Activated CD4-positive, alpha-beta T cell treated with anti-CD3 and anti-CD28 coated beads for 1 hour (primary cell): ENCODE measurements around the gene SCYGR2.
"Not testable (repeated sequence)": the region's sequence is repeated elsewhere in the genome, so short reads cannot be mapped to it uniquely, and the experiment has no call there.

ENCODE experiments used
- DNase-seq: peaks from one replicate; pipeline ENCODE4 v3.0.0-alpha.2; 2020

The SCYGR2 gene

GRCh38 chr2:227598835-227599503, at the start of gene SCYGR2:
SCYGR2 (plus strand) TSS chr2:227598893; CDS start chr2:227598893, 0 bp downstream.
- not testable (repeated sequence) for DNase-seq

GRCh38 chr2:227551836-227552235, 46.9 kb upstream of the SCYGR2 start:
- no peak for DNase-seq

- no peak for DNase-seq
Observed at GRCh38 chr2:227562581-227562980, 36.1 kb upstream of the SCYGR2 start.

- DNase-seq: no peak
Observed at GRCh38 chr2:227565080-227565479, 33.6 kb upstream of the SCYGR2 start.

GRCh38 chr2:227566012-227566411, 32.7 kb upstream of the SCYGR2 start:
- no peak for DNase-seq

- DNase-seq: no peak
Observed at GRCh38 chr2:227568852-227569169, 29.9 kb upstream of the SCYGR2 start.

- DNase-seq: no peak
Observed at GRCh38 chr2:227570615-227571014, 28.1 kb upstream of the SCYGR2 start.

GRCh38 chr2:227576110-227576509, 22.6 kb upstream of the SCYGR2 start:
- DNase-seq: no peak

- no peak for DNase-seq
Observed at GRCh38 chr2:227576812-227577211, 21.9 kb upstream of the SCYGR2 start.

GRCh38 chr2:227577555-227577954, 21.1 kb upstream of the SCYGR2 start:
- DNase-seq: no peak

- no peak for DNase-seq
Observed at GRCh38 chr2:227578642-227579041, 20.1 kb upstream of the SCYGR2 start.

GRCh38 chr2:227579791-227580190, 18.9 kb upstream of the SCYGR2 start:
- DNase-seq: no peak

- DNase-seq: no peak
Observed at GRCh38 chr2:227582369-227582768, 16.3 kb upstream of the SCYGR2 start.

GRCh38 chr2:227592694-227593387, 5.9 kb upstream of the SCYGR2 start:
- DNase-seq: no peak

GRCh38 chr2:227595797-227596196, 2.9 kb upstream of the SCYGR2 start:
- no peak for DNase-seq

- no peak for DNase-seq
Observed at GRCh38 chr2:227597036-227597435, 1.7 kb upstream of the SCYGR2 start.

- DNase-seq: no peak
Observed at GRCh38 chr2:227597998-227598397, 695 bp upstream of the SCYGR2 start.

- no peak for DNase-seq
Observed at GRCh38 chr2:227602358-227602757, 3.7 kb downstream of the SCYGR2 start.

- no peak for DNase-seq
Observed at GRCh38 chr2:227606476-227606875, 7.8 kb downstream of the SCYGR2 start.

GRCh38 chr2:227607941-227608340, 9.2 kb downstream of the SCYGR2 start:
- no peak for DNase-seq

GRCh38 chr2:227608561-227609338, 10.1 kb downstream of the SCYGR2 start:
- no peak for DNase-seq

- no peak for DNase-seq
Observed at GRCh38 chr2:227610123-227610522, 11.4 kb downstream of the SCYGR2 start.

- no peak for DNase-seq
Observed at GRCh38 chr2:227612546-227613271, 14.0 kb downstream of the SCYGR2 start.
